Prostate gland (tissue), 2 donors: ENCODE data around the gene CLIP1.
"Not testable (repeated sequence)": the region's sequence is repeated elsewhere in the genome, so short reads cannot be mapped to it uniquely, and the experiment has no call there.

Experiments
- CTCF ChIP-seq, 4 experiments: fragments of 200-600 bp in 2 of 4; fragments of 450-650 bp in 2 of 4; sonication (generic) in 2 of 4; IDR thresholded peaks; 1 replicate in 3 of 4; 2 replicates in 1 of 4; pipeline ENCODE4 v1.5.1; 2016 to 2019; ENCODE audit warnings: antibody characterized with exemption in 4 of 4, mild to moderate bottlenecking in 2 of 4, moderate library complexity in 2 of 4
- POLR2A ChIP-seq: fragments of 450-650 bp; IDR thresholded peaks from one replicate; pipeline ENCODE4 v1.6.1; 2016; ENCODE audit warnings: antibody characterized with exemption, mild to moderate bottlenecking
- POLR2AphosphoS5 ChIP-seq: sonication (generic); formaldehyde crosslinking; IDR thresholded peaks from one replicate; pipeline ENCODE4 v1.6.1; 2017; ENCODE audit warnings: antibody characterized with exemption

DNA sequence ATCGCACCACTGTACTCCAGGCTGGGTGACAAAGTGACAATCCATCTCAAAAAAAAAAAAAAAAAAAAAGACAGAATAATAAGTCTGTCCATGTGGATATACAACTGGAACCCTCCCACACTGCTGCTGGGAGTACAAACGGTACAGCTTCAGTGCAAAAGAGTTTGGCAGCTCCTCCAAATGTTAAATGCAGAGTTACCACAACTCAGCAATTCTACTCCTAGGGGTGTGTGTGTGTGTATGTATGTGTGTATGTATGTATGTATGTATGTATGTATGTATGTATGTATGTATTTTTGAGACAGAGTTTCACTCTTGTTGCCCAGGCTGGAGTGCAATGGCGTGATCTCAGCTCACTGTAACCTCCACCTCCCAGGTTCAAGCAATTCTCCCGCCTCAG, 163.5 kb downstream of the CLIP1 start:
- TF ChIP-seq CTCF (IDR thresholded peaks at IDR 0.05); POLR2A; POLR2AphosphoS5: not testable (repeated sequence)
